Ammon's horn (tissue), 1 donor: Measurements from ENCODE around the gene LONP1.
A peak's percentile ranks its signal among the peaks of the same experiment; 100 is the strongest.
"Not testable (repeated sequence)": the region's sequence is repeated elsewhere in the genome, so short reads cannot be mapped to it uniquely, and the experiment has no call there.

ENCODE experiments used
- DNase-seq: peaks from one replicate; pipeline ENCODE4 v3.0.0-alpha.2; 2016; ENCODE audit warnings: low spot score

LONP1 gene, protein sequence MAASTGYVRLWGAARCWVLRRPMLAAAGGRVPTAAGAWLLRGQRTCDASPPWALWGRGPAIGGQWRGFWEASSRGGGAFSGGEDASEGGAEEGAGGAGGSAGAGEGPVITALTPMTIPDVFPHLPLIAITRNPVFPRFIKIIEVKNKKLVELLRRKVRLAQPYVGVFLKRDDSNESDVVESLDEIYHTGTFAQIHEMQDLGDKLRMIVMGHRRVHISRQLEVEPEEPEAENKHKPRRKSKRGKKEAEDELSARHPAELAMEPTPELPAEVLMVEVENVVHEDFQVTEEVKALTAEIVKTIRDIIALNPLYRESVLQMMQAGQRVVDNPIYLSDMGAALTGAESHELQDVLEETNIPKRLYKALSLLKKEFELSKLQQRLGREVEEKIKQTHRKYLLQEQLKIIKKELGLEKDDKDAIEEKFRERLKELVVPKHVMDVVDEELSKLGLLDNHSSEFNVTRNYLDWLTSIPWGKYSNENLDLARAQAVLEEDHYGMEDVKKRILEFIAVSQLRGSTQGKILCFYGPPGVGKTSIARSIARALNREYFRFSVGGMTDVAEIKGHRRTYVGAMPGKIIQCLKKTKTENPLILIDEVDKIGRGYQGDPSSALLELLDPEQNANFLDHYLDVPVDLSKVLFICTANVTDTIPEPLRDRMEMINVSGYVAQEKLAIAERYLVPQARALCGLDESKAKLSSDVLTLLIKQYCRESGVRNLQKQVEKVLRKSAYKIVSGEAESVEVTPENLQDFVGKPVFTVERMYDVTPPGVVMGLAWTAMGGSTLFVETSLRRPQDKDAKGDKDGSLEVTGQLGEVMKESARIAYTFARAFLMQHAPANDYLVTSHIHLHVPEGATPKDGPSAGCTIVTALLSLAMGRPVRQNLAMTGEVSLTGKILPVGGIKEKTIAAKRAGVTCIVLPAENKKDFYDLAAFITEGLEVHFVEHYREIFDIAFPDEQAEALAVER

GRCh38 chr19:5719961-5720790 is at the start of gene LONP1, which contains the start of gene CATSPERD:
Gene LONP1 (minus strand): TSS chr19:5720146. CDS start chr19:5720132, 14 bp downstream.
Gene CATSPERD (plus strand): TSS chr19:5720637. CDS start chr19:5720738, 101 bp downstream.
- peak; percentile 99 for DNase-seq

- DNase-seq = no peak
Observed at GRCh38 chr19:5767949-5768348, 48.0 kb upstream of the LONP1 start.

- no peak for DNase-seq
Observed at GRCh38 chr19:5765220-5765619, 45.3 kb upstream of the LONP1 start.

GRCh38 chr19:5762608-5763217 is 42.8 kb upstream of the LONP1 start:
- no peak for DNase-seq

DNA sequence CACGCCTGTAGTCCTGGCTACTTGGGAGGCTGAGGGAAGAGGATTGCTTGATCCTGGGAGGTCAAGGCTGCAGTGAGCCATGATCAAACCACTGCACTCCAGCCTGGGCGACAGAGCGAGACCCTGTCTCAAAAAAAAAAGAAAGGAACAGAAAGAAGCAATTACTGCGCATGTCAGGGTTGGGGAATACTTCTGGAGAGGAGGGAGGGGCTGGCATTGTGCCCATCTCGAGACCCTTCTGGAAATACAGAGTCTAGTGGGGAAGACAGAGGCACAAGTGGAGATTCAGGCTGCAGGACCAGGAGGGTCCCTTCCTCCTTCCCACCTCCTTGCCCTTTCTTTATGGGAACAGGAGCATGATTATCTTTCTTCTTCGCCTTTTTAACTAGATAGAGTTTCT is 33.8 kb upstream of the LONP1 start:
- DNase-seq = no peak

DNA sequence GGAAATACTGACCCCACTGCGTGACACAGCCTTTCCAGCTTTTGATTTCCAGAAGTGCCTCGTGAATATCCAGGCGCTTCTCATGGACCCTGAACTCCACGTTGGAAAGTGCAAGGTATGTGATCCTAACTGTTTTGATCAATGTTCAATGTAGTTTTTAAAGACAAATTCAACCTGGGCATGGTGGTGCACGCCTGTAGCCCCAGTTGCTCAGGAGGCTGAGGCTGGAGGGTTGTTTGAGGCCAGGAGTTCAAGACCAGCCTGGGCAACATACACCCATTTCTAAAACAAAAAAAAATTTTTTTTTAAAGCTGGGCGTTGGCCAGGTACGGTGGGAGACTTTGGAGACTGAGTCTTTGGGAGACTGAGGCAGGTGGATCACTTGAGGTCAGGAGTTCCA is 31.8 kb upstream of the LONP1 start:
- DNase-seq = no peak

GRCh38 chr19:5749505-5749904 is 29.6 kb upstream of the LONP1 start:
- DNase-seq = no peak

DNA sequence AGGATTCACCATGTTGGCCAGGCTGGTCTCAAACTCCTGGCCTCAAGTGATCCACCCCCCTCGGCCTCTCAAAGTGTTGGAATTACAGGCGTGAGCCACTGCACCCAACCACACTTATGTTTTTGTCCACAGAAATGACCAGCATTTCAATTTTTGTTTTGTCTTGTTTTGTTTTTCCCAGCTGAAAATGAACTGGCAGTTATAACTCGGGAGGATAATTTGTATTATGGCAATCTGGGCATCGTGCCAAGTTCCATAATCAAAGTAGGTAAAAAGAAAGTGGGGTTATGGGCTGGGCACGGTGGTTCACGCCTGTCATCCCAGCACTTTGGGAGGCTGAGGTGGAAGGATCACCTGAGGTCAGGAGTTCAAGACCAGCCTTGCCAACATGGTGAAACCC is 29.0 kb upstream of the LONP1 start:
- not testable (repeated sequence) for DNase-seq

DNA sequence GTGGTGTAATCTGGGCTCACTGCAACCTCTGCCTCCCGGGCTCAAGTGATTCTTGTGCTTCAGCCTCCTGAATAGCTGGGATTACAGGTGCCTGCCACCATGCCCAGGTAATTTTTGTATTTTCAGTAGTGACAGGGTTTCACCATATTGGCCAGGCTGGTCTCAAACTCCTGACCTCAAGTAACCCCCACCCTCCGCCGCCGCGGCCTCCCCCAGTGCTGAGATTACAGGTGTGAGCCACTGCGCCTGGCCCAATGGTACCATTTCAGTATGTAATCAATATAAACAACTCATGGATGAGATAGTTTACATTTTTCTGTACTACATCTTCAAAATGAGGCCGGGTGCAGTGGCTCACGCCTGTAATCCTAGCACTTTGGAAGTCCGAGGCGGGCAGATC is 25.1 kb upstream of the LONP1 start:
- DNase-seq = not testable (repeated sequence)

- no peak for DNase-seq
Observed at GRCh38 chr19:5743630-5744029, 23.7 kb upstream of the LONP1 start.

DNA sequence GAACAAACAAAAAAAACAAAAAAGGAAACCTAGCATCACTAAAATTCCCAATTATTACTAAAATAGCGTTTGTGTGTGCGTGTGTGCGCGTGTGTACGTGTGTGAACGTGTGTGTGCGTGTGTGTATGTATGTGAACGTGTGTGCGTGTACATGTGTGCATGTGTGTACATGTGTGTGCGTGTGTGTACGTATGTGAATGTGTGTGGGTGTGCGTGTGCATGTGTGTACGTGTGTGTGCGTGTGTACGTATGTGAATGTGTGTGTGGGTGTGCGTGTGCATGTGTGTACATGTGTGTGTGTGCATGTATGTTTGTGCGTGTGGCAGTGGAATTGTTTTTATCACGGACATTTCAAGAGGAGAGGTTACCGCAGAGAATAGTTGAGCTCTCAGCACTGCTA is 22.1 kb upstream of the LONP1 start:
- no peak for DNase-seq

- DNase-seq = no peak
Observed at GRCh38 chr19:5738423-5738822, 18.5 kb upstream of the LONP1 start.

DNA sequence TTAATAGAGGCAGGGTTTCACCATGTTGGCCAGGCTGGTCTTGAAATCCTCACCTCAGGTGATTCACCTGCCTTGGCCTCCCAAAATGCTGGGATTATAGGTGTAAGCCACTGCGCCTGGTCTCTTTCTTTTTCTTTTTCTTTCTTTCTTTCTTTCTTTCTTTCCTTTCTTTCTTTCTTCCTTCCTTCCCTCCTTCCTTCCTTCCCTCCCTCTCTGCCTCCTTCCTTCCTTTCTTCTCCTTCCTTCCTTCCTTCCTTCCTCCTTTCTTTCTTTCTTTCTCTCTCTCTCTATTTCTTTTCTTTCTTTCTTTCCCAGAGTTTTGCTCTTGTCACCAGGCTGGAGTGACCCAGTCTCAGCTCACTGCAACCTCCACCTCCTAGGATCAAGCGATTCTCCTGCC is 13.2 kb upstream of the LONP1 start:
- DNase-seq = not testable (repeated sequence)

- DNase-seq = no peak
Observed at GRCh38 chr19:5727453-5728050, 7.6 kb upstream of the LONP1 start.

DNA sequence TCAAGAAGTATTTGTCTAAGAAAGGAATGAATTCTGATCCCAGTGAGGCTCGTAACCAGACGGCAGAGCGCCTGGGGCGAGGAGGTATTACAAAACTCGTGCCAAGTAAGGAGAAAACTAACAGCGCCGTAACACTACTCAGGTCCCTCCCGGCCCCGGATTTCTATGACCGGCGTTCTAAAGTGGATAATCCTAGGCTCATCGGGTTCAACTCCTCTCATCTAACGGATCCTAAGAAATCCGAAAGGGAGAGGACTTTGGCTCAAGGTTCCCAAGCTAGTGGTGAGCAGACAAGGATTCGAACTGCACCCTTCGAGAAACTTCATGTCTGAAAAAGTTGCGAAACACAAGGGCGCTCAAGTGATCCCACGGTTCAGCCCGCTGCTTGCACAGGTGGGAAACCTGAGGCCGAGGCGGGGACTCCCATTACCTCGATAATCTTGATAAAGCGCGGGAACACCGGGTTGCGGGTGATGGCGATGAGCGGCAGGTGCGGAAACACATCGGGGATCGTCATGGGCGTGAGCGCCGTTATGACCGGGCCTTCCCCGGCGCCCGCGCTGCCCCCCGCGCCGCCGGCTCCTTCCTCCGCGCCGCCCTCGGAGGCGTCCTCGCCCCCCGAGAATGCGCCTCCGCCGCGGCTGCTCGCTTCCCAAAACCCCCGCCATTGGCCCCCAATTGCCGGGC is 529 bp downstream of the LONP1 start:
- DNase-seq = no peak

- DNase-seq = no peak
Observed at GRCh38 chr19:5718579-5719273, 1.2 kb downstream of the LONP1 start.

GRCh38 chr19:5718037-5718578 is 1.8 kb downstream of the LONP1 start:
- DNase-seq = no peak

GRCh38 chr19:5717215-5717935 is 2.6 kb downstream of the LONP1 start:
- DNase-seq = no peak

DNA sequence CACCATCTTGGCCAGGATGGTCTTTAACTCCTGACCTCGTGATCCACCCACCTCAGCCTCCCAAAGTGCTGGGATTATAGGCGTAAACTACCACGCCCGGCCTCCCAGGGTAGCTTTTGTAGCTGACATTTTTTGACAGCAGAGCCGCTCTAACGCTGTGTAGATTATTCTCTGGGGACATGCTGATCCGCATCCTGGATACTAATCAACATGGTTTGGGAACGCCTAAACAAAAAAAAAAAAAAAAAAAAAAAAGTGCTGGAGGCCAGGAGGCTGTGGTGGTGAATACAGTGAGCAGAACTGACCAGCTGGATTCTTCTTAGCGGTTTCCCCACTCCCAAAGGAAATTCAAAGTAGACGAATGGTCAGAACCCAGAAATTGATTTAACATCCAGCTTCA is 5.1 kb downstream of the LONP1 start:
- no peak for DNase-seq
